ENCODE results near the gene GUCY2D. TPM values are rescaled to one million over a fixed set of nuclear protein-coding genes. Genes with fewer than 3 reads are reported as not detected.
A peak's percentile ranks its signal among the peaks of the same experiment; 100 is the strongest.

GUCY2D gene
- polyA plus RNA-seq, 1 donor (not counting 4 experiments of a cell fraction or from before 2014, with no cell fraction given), result 0.25 TPM

DNA sequence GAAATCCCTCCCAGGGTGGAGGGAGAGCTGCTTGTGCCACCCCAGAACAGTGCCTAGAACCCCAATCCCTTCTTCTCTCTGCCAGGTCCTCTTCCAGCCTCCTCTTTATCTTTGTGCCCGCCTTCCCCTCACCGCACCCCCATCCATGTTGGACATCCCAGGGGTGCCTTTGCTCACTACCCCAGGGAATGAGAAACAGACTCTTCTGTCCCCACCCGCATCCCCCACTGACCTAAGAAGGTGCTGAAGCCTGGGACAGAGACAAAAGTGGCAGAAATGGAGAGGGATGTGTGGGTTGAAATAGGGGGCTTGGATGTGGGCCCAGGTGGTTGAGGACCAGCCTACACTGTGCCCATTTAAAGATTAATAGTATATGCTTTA is 53.4 kb downstream of the GUCY2D start:
- H3K9me1 ChIP-seq (ENCODE audit: control insufficient read depth, extremely low read depth, insufficient read depth, low read length), result no peaks in the 10 kb centered on the region
- dilution Hi-C loops (cut with MboI; ENCODE audit: extremely low pct_ligation_motif_present, low sequenced_read_pairs), result no loop called here
- no peaks in the 10 kb centered on the region for H3K27me3 ChIP-seq (ENCODE audit: control insufficient read depth, extremely low read depth, insufficient read depth, low read length)
- H3K79me2 ChIP-seq (ENCODE audit: control insufficient read depth, insufficient read depth, low read length), result no peaks in the 10 kb centered on the region
- no peaks in the 10 kb centered on the region for H3K36me3 ChIP-seq (ENCODE audit: control insufficient read depth in 2 of 2, extremely low read depth in 1 of 2, insufficient read depth in 2 of 2, low read length in 2 of 2)
- no peak overlapping the region for H3K27ac ChIP-seq (ENCODE audit: control insufficient read depth, insufficient read depth, low read length)
- FAIRE-seq (no peak), DNase-seq (ENCODE audit: low read depth, low spot score) (no peak)
- H2AFZ ChIP-seq (ENCODE audit: control insufficient read depth, low read length), result no peak overlapping the region
- peak overlapping the region; percentile 23 for H3K4me2 ChIP-seq (ENCODE audit: control insufficient read depth, extremely low read depth, insufficient read depth, low read depth, low read length)
- no peak overlapping the region for H3K4me3 ChIP-seq (ENCODE audit: control insufficient read depth in 2 of 3, extremely low read depth in 1 of 3, insufficient read depth in 2 of 3, low read depth in 1 of 3, low read length in 3 of 3)
- H4K20me1 ChIP-seq (ENCODE audit: control insufficient read depth, extremely low read depth, insufficient read depth, low read length), result no peaks in the 10 kb centered on the region
- no peaks in the 10 kb centered on the region for H3K9me3 ChIP-seq (ENCODE audit: control insufficient read depth, low read depth, low read length)
- peaks cover 20% of the 10 kb centered on the region for H3K4me1 ChIP-seq (ENCODE audit: control insufficient read depth, extremely low read depth, insufficient read depth, low read length)
- H3K9ac ChIP-seq (ENCODE audit: control insufficient read depth, extremely low read depth, insufficient read depth, low read length), result no peak overlapping the region
- TF ChIP-seq, protein P1, sequence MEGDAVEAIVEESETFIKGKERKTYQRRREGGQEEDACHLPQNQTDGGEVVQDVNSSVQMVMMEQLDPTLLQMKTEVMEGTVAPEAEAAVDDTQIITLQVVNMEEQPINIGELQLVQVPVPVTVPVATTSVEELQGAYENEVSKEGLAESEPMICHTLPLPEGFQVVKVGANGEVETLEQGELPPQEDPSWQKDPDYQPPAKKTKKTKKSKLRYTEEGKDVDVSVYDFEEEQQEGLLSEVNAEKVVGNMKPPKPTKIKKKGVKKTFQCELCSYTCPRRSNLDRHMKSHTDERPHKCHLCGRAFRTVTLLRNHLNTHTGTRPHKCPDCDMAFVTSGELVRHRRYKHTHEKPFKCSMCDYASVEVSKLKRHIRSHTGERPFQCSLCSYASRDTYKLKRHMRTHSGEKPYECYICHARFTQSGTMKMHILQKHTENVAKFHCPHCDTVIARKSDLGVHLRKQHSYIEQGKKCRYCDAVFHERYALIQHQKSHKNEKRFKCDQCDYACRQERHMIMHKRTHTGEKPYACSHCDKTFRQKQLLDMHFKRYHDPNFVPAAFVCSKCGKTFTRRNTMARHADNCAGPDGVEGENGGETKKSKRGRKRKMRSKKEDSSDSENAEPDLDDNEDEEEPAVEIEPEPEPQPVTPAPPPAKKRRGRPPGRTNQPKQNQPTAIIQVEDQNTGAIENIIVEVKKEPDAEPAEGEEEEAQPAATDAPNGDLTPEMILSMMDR (optimal IDR thresholded peaks at IDR 0.05 in 1 of 3, IDR thresholded peaks at IDR 0.05 in 1 of 3, conservative IDR thresholded peaks at IDR 0.05 in 1 of 3; ENCODE audit: extremely low read depth in 1 of 3, insufficient read depth in 2 of 3, low read length in 3 of 3), result no peak
- no peak for TF ChIP-seq EZH2 (IDR thresholded peaks at IDR 0.05; ENCODE audit: low read length)

DNA sequence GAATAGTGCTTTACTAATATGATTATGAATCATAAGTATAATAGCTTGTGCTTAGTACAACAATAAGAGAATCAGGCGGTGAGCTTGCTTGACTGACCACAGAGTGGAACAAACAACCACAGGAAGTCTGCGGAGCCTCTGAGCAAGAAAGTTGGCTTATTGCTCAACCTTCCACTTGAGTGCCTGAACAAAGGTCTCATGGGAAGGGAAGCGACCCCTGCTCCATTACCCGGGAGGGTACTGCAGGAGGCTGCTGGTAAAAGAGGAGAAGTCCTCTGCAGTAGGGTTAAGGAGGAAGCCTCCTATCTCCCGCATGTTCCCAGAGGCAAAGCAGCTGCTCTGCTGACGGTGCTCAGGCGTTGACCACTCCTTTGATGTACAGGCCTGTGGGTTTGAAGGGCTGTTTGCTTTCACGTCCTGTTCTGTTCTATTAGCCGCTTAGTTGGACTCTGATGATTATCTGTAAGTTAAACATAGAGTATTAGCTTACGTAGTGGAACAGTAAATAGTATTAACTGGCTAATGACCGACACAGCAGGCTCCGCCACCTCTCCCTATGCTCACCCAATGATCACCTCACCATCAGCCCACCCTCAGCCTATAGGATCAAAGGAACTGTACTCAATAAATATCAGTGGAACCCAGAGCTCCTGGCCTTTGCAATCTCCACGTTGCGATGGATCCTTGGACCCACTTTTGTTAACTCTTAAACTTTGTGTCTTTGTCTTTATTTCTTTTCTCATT is 54.0 kb downstream of the GUCY2D start:
- Histone ChIP-seq H3K27me3 (ENCODE audit: control insufficient read depth, extremely low read depth, insufficient read depth, low read length) (no peaks in the 10 kb centered on the region), H3K36me3 (ENCODE audit: control insufficient read depth in 2 of 2, extremely low read depth in 1 of 2, insufficient read depth in 2 of 2, low read length in 2 of 2) (no peaks in the 10 kb centered on the region), H3K9ac (ENCODE audit: control insufficient read depth, extremely low read depth, insufficient read depth, low read length) (no peak overlapping the region), H3K27ac (ENCODE audit: control insufficient read depth, insufficient read depth, low read length) (no peak overlapping the region), H2AFZ (ENCODE audit: control insufficient read depth, low read length) (no peak overlapping the region), H4K20me1 (ENCODE audit: control insufficient read depth, extremely low read depth, insufficient read depth, low read length) (no peaks in the 10 kb centered on the region), H3K4me3 (ENCODE audit: control insufficient read depth in 2 of 3, extremely low read depth in 1 of 3, insufficient read depth in 2 of 3, low read depth in 1 of 3, low read length in 3 of 3) (no peak overlapping the region), H3K9me1 (ENCODE audit: control insufficient read depth, extremely low read depth, insufficient read depth, low read length) (no peaks in the 10 kb centered on the region), H3K79me2 (ENCODE audit: control insufficient read depth, insufficient read depth, low read length) (no peaks in the 10 kb centered on the region), H3K9me3 (ENCODE audit: control insufficient read depth, low read depth, low read length) (no peaks in the 10 kb centered on the region), H3K4me1 (ENCODE audit: control insufficient read depth, extremely low read depth, insufficient read depth, low read length) (peaks cover 20% of the 10 kb centered on the region), H3K4me2 (ENCODE audit: control insufficient read depth, extremely low read depth, insufficient read depth, low read depth, low read length) (peak overlapping the region; percentile 23)
- dilution Hi-C loops (cut with MboI; ENCODE audit: extremely low pct_ligation_motif_present, low sequenced_read_pairs), result no loop called here
- TF ChIP-seq, protein P1 (optimal IDR thresholded peaks at IDR 0.05 in 1 of 3, IDR thresholded peaks at IDR 0.05 in 1 of 3, conservative IDR thresholded peaks at IDR 0.05 in 1 of 3; ENCODE audit: extremely low read depth in 1 of 3, insufficient read depth in 2 of 3, low read length in 3 of 3), result no peak
- TF ChIP-seq EZH2 (IDR thresholded peaks at IDR 0.05; ENCODE audit: low read length), result no peak
- DNase-seq (ENCODE audit: low read depth, low spot score) (peak; percentile 26), FAIRE-seq (peak; percentile 46)

Data from keratinocyte (primary cell).